IPS-NIHi11 (cell line): Measurements from ENCODE around the gene STMN1.

ENCODE experiments used
- DNase-seq: peaks from one replicate; pipeline ENCODE4 v3.0.0; 2012; ENCODE audit warnings: mixed read lengths, low spot score

Gene STMN1

DNA sequence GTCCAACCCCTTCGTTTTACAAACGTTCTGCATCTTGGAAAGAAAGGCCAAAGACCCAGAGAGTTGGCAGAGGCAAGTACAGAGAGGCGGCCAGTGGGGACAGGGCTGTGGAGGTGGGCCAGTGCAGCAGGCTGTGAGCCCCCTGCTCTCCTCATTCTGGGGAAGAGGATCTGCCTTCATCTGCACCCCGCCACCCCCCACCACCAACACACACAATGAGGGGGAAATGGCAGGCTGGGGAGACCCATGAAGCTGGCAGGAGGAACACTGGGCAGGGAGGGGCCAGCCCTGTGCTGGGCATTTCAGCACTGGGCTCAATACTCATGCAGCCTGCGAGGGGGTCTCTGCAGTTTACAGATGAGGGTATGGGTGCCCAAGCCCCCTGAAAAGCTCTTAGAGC, 14.6 kb downstream of the STMN1 start:
- DNase-seq, result no peak

DNA sequence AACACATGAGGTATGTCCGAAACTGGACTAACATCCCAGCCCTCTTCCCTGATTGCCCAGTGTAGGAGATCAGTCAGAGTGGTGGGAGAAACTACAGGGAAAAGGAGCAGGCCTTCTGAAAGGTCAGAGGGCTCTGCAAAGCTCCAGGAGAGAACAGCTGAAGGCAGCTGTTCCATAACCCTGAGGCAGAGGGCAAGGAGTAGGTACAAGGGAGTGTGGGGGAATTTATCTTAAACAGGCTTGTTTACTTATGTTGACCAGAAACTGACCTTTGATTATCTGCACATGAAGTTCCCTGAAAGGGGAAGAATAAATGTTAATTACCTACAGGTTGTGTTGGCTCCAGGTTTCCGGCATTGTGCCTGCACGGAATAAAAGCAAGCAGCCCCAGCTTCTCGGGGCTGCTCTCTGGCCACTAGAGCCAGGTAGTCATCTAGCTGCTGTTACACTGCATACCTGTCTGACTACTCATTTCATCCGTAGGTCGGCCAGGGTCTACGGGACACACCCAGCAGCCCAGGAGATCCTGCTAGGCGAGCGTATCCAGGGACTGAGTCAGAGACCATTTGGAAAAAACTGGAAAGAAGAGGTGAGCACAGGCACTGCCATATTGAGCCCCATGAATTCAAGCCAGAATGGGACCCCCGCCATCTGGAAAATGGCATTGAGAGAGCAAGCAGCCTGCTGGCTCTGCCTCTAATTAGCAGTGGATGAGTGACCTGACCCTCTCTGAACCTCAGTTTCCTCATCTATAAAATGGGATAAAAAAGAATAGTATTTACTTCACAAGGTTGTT, 15.8 kb downstream of the STMN1 start:
- no peak for DNase-seq

DNA sequence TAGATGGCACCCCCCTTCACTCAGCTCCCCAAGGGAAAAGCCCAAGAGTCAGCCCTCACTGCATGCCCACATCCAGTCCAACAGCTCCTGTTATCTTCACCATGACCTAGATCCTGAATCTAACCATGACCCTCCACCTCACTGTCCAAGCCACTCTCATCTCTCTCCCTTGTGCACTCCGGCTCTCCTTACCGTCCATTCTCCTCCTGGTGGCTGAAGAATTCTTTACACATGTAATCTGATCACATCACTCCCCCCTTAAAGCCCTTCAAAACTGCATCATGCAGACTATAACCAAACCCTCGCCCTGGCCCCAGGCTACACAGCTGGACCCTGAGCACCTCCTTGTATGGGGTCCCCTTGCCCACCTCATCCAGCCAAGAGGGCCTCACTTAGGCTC, 16.7 kb downstream of the STMN1 start:
- DNase-seq, result no peak

DNA sequence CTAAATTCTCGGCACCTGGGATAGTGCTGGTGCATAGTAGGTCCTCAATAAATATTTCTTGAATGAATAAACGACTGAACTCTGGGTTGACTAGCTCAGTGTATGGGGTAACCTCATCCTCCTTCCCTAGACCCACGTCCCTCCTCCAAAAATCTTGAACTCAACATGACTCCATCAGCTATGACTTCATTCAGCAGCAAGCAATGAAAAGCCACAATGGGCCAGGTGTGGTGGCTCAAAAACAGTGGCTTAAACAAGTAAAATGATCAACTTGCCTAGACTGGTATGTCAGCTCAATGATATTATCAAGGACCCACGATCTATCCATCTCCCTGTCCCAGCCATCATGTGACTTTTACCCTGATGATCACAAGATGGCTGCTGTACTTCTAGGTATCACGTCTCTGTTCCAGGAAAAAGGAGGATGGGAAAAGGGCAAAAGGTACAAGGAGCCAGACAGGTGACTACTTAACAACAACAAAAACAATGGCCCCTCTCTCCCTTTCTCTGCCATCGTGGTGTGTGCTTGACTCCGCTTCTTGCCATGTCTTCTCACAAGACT, 17.7 kb downstream of the STMN1 start:
- DNase-seq, result no peak

DNA sequence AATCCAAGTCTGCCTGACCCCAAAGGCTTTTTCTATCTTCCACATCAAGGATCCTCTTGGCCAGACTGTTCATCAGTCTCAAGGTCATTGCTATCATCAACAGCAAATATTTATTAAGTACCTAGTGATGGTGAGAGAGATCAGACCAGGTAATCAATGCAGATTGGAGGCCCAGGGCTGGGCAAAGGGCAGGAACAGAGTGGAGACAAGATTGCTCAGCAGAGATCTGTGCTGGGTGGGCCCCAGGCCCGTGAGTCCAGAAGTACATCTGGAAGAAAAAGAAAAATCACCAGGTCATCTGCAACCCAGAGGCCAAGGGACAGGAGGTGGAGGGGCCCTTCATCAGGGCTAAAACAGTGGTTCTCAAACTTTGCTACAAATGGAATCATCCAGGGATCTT, 20.6 kb downstream of the STMN1 start:
- DNase-seq, result no peak

DNA sequence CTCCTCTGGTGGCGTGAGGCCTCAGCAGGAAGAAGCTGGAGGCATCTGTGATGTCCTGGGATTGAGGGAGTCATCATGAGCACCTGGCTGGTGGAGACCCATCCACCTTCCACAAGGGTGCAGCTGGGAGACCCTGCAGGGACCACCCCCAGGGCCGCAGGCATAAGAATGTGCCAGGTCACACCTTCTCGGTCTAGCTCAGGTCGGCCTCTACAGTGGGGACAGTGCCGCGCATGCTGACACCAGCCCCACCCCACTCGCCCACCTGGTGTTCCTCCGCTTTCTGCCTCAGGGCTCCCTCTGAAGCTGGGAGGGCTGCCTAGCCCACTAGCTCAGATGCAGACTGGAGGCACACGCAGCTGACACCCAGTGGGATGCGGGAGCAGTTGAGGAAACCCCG, 25.0 kb downstream of the STMN1 start:
- no peak for DNase-seq

DNA sequence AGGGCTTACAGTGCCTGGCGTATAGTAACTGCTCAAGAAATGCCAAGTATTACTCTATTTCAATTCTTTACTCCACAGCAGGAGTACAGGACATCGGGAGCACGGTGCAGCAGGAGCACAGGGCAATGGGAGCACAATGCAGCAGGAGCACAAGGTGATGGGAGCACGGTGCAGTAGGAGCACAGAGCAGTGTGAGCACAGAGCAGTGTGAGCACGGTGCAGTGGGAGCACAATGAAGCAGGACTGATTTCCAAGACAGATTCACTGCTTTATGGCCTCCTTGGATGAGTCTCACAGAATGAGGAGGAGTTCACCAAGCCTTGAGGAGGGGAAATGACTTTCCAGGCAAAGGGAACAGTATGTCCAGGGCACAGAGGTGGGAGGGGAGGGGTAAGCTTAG, 25.7 kb downstream of the STMN1 start:
- no peak for DNase-seq

DNA sequence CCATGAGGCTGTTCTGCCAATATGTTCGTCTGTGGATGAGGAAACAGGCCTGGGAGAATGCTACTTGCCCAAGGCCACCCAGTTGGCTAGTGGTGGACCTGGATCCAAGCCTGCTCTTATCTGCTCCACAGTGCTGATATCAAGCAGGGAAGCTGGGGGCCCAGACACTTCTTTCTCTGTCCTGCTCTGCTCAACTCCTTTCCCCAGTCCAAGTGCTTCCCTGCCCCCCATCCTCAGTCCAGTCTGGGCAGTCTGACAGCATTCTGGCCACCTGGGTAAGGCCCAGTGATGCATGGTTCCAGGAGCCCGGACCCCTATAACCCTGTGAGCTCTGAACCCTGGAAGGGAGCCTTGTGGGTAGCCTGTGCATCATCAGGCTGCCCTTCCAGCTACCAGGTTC, 26.5 kb downstream of the STMN1 start:
- DNase-seq, result no peak

DNA sequence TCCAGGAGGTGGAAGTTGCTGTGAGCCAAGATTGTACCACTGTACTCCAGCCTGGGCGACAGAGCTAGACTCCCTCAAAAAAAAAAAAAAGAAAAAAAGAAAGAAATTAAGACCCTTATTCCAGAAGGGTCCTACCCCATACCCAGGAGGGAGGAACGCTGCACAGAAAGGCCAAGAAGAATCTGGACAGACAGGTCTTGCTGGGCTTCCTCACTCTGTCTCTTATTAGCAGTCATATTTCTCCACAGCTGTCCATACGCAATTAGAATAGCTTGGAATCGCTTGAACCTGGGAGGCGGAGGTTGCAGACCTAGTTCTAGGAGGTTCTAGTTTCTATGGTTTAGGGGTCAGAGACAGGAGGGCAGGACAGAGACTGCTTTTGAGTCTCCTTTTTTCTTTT, 27.5 kb downstream of the STMN1 start:
- DNase-seq, result no peak

DNA sequence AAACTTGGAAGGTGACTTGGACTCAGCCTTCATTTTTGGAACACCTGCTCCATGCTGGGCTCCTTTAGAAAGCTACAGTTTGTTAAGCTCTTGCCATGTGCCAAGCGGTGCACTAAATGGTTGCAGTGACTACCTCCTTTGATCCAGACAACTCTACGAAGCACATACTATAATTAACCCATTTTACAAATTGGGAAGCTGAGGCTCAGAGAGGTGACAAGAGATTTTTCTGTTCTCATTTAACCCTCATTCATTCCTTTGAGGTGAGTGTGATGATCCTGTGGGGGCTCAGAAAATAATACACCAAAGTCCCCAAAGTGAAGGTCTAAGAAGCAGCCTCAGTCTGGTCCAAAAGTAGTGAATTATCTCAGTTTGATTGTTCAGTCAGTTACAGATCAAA, 29.1 kb downstream of the STMN1 start:
- DNase-seq, result no peak

DNA sequence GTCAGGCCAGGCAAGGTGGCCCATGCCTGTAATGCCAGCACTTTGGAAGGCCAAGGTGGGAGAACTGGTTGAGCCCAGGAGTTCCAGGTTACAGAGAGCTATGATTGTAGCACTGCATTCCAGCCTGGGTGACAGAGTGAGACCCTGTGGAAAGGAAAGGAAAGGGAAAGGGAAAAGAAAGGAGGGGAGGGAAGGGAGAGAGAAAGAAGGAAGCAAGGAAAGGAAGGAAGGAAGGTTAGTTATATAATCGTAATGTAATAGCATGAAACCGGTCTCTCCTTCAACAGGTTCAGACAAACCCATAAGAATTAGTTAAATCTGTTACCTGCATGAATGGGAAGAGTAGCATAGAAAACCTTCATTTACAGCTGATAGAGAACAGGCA, 29.5 kb downstream of the STMN1 start:
- DNase-seq, result no peak

DNA sequence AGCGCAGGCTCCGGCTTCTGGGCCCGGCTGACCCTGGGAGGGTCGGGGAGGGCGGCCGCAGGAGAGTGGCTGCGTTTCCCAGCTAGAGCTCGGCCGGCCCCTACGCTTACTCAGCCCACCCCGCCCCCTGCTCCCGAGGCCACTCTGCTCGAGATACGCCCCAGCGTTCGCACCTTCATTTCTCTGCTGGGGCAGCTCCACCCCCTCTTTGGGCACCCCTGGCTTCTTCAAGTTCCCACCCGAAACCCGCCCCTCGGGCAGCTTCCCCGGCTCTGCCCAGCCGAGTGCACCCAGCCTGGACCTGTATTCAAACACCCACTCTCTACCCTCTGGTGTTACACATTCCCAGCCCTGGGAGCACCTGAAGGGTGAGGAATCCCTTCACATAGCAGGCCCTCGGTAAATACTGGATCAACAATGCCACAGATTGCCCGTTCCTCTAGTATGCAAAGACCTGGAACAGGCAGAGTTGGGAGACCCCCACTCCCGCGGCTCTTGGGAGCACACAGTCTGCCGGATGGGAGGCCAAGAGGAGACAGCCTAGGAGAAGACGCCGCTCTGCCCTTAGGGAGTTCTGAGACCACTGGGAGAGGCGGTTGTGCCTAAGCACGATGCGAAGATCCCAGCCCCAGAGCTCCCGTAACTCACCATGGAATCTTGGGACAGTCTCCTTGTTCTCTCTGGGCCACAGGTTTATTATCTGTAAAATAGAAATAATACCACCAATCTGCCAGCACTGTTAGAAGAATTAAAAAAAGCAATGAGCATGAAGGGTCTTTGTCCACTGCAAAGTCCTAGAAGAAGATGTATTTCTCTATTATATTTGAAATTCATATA, 30.1 kb downstream of the STMN1 start:
- DNase-seq, result peak; percentile 71

DNA sequence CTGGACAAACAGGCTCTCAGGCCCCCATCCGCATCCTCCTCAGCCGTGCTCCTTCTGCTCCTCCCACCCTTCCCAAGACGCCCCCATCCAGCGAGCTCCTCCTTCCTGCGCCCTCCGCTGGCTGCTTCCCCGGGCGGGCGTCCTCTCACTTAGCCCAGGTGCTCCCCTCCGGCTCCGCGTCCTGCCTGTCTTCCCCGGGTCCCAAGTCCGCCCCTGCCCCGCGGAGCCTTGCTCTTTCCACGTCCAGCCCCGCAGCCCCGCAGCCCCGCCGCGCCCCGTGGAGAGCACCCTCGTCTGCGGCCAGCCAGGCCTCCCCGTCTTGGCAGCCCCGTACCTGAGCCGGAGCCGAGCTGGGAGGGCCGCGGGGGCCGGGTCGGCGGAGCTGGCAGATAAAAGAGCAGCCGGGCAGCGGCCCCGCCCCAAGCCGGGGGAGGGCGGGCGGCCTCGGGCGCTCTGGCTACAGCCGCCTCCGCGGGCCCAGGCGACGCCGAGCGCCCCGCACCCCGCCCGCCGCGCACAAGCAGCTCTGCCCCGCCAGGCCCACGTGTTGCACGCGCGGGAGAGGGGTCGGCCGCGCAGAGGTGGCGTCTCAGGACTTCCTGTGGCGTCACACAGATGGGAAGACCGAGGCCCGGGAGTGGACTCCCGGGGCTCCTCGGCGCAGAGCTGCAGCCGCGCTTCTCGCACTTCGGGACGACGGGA, 30.9 kb downstream of the STMN1 start, which contains the start of gene PAQR7:
Gene PAQR7 (minus strand): TSS at position 555 of the 702 bp plus-strand sequence. CDS start 11,869 bp downstream, outside the sequence.
- peak; percentile 88 for DNase-seq

DNA sequence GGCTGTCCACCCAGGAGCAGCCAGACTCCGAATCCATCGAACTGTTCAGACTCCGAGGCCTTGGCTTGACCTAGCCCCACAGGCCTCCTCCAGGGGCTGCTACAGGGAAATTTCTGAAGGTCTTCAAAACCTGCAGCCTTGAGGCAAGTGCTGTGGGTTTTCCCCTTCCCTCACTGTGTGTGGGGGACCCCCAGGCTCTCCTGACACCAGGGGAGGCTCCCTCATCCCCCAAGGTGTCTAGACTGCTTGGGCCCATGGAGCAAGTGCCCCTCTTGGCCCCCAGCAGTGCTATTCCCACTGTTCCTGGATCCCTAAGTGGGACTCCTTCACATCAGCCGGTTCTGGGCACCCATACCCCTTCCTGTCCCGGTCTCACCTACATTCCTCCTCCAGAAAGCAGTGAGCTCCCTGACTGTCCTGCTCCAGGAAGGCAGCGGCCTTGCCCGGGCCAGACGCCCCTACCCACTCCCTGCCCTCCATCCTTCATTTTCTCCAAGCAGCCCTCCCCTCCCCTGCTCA, 31.5 kb downstream of the STMN1 start:
- DNase-seq, result no peak

DNA sequence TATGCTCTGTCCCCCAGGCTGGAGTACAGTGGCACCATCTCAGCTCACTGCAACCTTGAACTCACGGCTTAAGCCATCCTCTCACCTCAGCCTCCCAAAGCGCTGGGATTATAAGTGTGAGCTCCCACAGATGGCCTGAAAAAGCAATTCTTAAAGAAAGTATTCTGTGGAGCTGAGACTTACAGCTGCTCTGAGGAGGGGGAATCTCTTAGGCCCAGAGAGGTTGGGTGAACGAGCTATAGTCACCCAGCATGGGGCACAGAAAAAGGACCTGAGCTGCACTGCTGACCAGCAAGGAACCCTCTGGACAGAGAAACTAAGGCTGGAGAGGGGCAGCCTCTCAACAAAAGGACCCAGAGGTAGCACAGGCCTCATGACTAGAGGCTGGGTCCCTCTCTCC, 32.0 kb downstream of the STMN1 start:
- DNase-seq, result no peak

DNA sequence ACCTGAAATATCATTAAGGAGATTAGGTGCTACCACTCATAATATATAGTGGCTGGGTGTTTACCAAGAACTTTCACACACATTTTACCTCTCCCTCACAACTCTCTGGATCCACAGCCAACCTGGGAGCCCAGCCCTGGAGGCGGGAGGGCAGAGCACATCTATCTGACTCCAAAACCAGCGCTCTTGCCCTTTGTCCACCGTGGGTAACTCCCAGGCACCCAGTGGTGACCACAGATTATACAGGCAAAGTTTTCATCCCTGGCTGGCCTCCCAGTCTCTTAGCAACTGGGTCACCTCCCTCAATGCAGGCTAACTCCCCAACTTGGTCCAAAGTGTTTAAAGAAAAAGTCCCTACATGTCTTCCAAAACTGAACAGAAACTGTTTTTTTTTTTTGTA, 33.1 kb downstream of the STMN1 start:
- no peak for DNase-seq

DNA sequence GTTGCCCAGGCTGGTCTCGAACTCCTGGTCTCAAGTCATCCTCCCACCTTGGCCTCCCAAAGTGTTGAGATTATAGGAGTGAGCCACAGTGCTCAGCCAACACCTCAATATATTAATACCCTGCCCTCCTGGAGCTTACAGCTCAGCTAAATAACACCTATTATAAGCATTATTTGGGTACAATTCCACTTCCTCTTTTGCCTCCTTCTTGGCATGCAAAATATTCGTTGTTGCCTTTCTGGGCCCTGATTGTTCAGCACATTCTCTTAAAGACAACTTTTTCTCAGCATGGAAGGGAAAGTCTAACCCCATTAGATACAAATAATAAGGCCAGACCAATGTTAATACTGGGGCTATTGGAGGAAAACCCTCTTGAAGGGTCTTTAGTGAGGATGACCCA, 33.5 kb downstream of the STMN1 start:
- no peak for DNase-seq

DNA sequence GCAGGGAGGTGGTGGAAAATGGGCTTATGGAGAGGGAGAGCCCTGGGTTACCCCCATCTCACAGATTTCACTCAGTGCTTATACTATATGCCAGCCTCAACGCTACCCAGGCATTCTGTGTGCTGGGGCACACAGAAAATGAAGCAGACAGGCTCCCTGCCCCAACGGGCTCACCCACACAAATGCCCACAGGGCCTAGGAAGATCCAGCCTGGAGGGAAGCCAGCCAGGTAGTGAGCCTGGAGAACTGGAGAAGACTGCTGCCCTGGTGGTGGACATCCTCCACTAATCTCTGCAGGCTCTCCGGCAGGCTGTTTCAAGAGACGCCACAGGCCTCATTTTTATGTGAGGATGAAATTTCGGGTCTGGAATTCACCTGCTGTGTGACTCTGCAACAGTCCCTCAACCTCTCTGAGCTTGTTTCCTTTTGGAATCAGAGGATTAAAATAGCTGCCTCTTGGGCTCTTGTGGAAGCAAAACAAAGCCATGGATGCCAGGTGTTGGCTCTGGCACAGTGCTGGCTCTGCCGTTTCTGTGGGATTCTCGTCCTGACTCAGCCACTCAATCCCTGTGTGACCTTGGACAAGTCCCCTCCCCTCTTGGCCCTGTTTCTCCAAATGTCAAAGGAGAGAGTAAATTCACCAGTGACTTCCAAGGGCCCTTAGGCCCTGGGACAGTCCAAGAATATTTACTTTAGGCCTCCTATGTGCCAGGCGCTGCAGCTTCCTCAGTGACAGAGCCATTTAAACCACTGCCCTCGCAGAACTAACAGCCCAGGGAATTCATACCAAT, 34.3 kb downstream of the STMN1 start:
- DNase-seq, result no peak

DNA sequence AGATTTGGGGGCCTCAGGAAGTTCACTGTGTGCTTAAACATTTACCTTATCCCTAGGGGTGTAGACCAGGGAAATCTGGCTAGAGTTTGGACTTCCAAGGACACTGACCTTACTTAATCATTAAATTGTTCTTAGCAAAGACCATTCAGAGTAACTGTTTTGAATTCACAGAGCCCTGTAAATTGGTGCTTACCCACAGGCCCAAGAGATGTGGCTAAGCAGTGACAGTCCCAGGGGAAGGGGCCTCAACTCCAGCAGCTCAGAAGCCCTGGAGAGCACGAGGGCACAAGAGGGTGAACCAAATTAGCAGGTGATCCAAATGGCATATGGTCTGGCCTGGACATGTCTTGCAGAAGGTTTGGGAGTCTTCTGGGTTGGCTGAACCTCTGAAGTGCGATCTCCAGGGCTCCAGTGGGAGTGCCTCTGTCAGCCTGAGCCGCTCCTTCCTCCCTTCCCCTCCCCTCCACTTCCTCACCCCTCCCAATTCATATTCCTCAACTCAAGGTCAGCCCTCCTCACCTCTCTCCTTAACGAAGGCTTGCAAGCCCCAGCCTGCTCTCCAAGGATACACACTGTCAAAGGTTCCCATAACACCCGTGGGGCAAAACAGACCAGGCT, 35.0 kb downstream of the STMN1 start:
- no peak for DNase-seq

DNA sequence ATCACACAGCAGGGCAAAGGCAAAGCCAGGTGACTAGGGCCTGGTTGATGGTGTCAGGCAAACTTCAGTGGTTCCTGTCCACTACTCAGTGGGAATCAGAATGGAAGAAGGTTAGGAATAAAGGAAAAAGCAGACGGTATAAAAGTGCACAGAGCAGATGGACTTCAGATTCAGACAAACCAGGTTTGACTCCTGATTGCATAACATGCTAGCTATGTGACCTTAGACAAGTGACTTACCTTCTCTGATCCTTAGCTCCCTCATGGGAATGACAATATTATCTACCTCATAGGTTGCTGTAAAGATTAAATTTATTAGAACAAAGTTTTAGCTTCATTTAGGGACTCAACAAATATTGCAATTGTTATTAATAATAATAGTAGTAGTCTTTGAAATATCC, 35.6 kb downstream of the STMN1 start:
- DNase-seq, result no peak
